ENCODE data around the gene PUS7. TPM values are rescaled to one million over a fixed set of nuclear protein-coding genes. Genes with fewer than 3 reads are reported as not detected.

Gene PUS7
- total RNA-seq, 6 donors from 2014 or later = 7.3 to 16.9 (median 11.5) TPM

Other genes starting within 250 kb of the PUS7 start
- gene SRPK2, start 133.3 kb downstream of the PUS7 start, total RNA-seq = 10 to 100 TPM; 29.6 to 55.6 (median 45.6) TPM
- 10 to 100 TPM in 5 of 6 donors, 1 to 10 TPM in 1; 9.4 to 24.3 (median 15.2) TPM for gene RINT1, start 9.9 kb upstream of the PUS7 start, total RNA-seq
- 10 to 100 TPM in 1 of 6 donors, 1 to 10 TPM in 3, under 1 TPM in 1, not detected in 1; 0.86 to 26.2 (median 5.1) TPM for gene EFCAB10, start 59.2 kb upstream of the PUS7 start, total RNA-seq

All from upper lobe of left lung (tissue), 6 donors.